Adrenal gland (tissue), 12 donors: ENCODE measurements around the gene NRXN3. TPM values are rescaled to one million over a fixed set of nuclear protein-coding genes. Genes with fewer than 3 reads are reported as not detected.

Experiments
- DNase-seq, 7 donors: peaks; one replicate each; pipeline ENCODE4 v3.0.0-alpha.2; 2019 to 2020
- H3K27ac ChIP-seq, 5 donors: fragments of 200-600 bp; sonication (generic) in 4 of 5; 1 replicate in 3 of 5; 2 replicates in 2 of 5; pipeline versions ENCODE4 v1.5.1 to v1.8.0; 2016 to 2020; ENCODE audit warnings: mild to moderate bottlenecking in 1 of 5
- H3K27me3 ChIP-seq: fragments of 200-600 bp; 2 replicates; pipeline ENCODE4 v1.8.0; 2021
- H3K36me3 ChIP-seq, 2 donors: fragments of 200-600 bp; replicated peaks in 1 of 2; 1 replicate in 1 of 2; 2 replicates in 1 of 2; pipeline versions ENCODE4 v1.5.1 to v1.8.0; 2018 to 2022
- H3K4me1 ChIP-seq, 2 donors: fragments of 200-600 bp; replicated peaks in 1 of 2; 1 replicate in 1 of 2; 2 replicates in 1 of 2; pipeline versions ENCODE4 v1.5.1 to v1.8.0; 2018 to 2021
- H3K4me3 ChIP-seq, 4 donors: fragments of 200-600 bp; sonication (generic) in 3 of 4; one replicate each; pipeline ENCODE4 v1.5.1; 2016 to 2018
- H3K9me3 ChIP-seq, 3 donors: fragments of 200-600 bp; sonication (generic) in 1 of 3; replicated peaks in 1 of 3; 1 replicate in 2 of 3; 2 replicates in 1 of 3; pipeline versions ENCODE4 v1.5.1 to v1.8.0; 2016 to 2021
- CTCF ChIP-seq, 6 experiments: fragments of 450-650 bp in 4 of 6; fragments of 200-600 bp in 2 of 6; sonication (generic) in 1 of 6; IDR thresholded peaks; 1 replicate in 5 of 6; 2 replicates in 1 of 6; pipeline versions ENCODE4 v1.5.1 to v1.8.0; 2016 to 2021; ENCODE audit warnings: antibody characterized with exemption in 6 of 6, mild to moderate bottlenecking in 2 of 6, moderate library complexity in 1 of 6
- POLR2A ChIP-seq, 2 donors: fragments of 450-650 bp; IDR thresholded peaks; one replicate each; pipeline ENCODE4 v1.6.1; 2017; ENCODE audit warnings: antibody characterized with exemption in 2 of 2, mild to moderate bottlenecking in 2 of 2, moderate library complexity in 1 of 2
- WGBS, 4 donors: extraction: QIAGEN DNeasy Blood & Tissue Kit in 2 of 4; methylation state at CpG; one replicate each; pipeline versions ENCODE4 v1.1.5 to v1.1.7; 2013 to 2017; 5-methylcytosine and 5-hydroxymethylcytosine counted together
- intact Hi-C, 2 donors: fragments of 100-400 bp; cut with DNase I; formaldehyde crosslinking; loops; one replicate each; pipeline versions ENCODE4 v1.14.1 to v1.15.0; 2022 to 2023
- polyA plus RNA-seq, 3 donors: library from polyadenylated mRNA; stranded (reverse); fragments of 200-250 nt in 2 of 3; fragments of 350-450 nt in 1 of 3; fragmentation: Illumina TruSeq in 1 of 3; extraction: RNeasy Lipid Tissue Mini Kit (QIAGEN cat#74804) in 1 of 3; gene quantifications; one replicate each; pipeline ENCODE4 v1.2.3, GENCODE V29; 2013 to 2014
- total RNA-seq, 9 donors: library from RNA; depleted of rRNA in 4 of 9; stranded (reverse); fragments of >200 nt in 4 of 9; fragments of 120-200 nt in 1 of 9; fragmentation: NEBNext Ultra II Directional in 1 of 9; extraction: Animal tissue kit (Norgen Biotek cat#: 25700) in 1 of 9; gene quantifications; one replicate each; pipeline versions ENCODE4 v1.1.0 to v1.2.4, GENCODE V29; 2013 to 2023
- donor health status: healthy with polysubstance abuse.
- donor health status: Bipolar disorder and iron deficiency.
- donor health status: DM: yes; HTN: yes; CAD: no.
- donor health status: DM: no; HTN: no; CAD: no.
- donor health status: DM: no; HTN: no; CAD: no.
- donor health status: DM: yes; HTN: yes; CAD: no.

Gene NRXN3
- total and polyA plus RNA-seq, 12 donors, result 0.09 to 8.5 (median 1.6) TPM

GRCh38 chr14:79730196-79730595 is 1560.0 kb downstream of the NRXN3 start:
- Histone ChIP-seq H3K9me3 (no peaks in the 10 kb centered on the region), H3K27ac (no peak overlapping the region), H3K4me1 (no peaks in the 10 kb centered on the region), H3K4me3 (no peak overlapping the region), H3K36me3 (no peaks in the 10 kb centered on the region), H3K27me3 (no peaks in the 10 kb centered on the region)
- intact Hi-C loops, result no loop called here
- 62 to 84% (median 79%) methylated on average over 2 of the region's 2 CpGs for whole genome bisulfite sequencing, 4 donors
- TF ChIP-seq CTCF (IDR thresholded peaks at IDR 0.05) (no peak), POLR2A (IDR thresholded peaks at IDR 0.05) (no peak)
- DNase-seq, result no peak

- no peaks in the 10 kb centered on the region for H3K36me3 ChIP-seq
- H3K27ac ChIP-seq, result no peak overlapping the region
- no peaks in the 10 kb centered on the region for H3K27me3 ChIP-seq
- no peak for TF ChIP-seq POLR2A (IDR thresholded peaks at IDR 0.05)
- no peak for TF ChIP-seq CTCF (IDR thresholded peaks at IDR 0.05)
- H3K4me1 ChIP-seq, result no peaks in the 10 kb centered on the region
- DNase-seq, result no peak
- H3K9me3 ChIP-seq, result no peaks in the 10 kb centered on the region
- no peak overlapping the region for H3K4me3 ChIP-seq
- intact Hi-C loops, result no loop called here
- 58 to 69% (median 66%) methylated on average over 5 of the region's 5 CpGs for WGBS, 4 donors
Observed at GRCh38 chr14:79730953-79731352, 1560.8 kb downstream of the NRXN3 start.

- no peaks in the 10 kb centered on the region for H3K9me3 ChIP-seq
- no peaks in the 10 kb centered on the region for H3K27me3 ChIP-seq
- no peaks in the 10 kb centered on the region for H3K4me1 ChIP-seq
- H3K27ac ChIP-seq, result no peak overlapping the region
- no peak for TF ChIP-seq POLR2A (IDR thresholded peaks at IDR 0.05)
- no peak for TF ChIP-seq CTCF (IDR thresholded peaks at IDR 0.05)
- intact Hi-C loops, result no loop called here
- H3K36me3 ChIP-seq, result no peaks in the 10 kb centered on the region
- WGBS, 4 donors, result 52 to 58% (median 56%) methylated on average over 8 of the region's 8 CpGs
- H3K4me3 ChIP-seq, result no peak overlapping the region
- DNase-seq, result no peak
Observed at GRCh38 chr14:79732911-79733655, 1562.9 kb downstream of the NRXN3 start.

- intact Hi-C loops, result no loop called here
Observed at GRCh38 chr14:79734151-79734550, 1564.0 kb downstream of the NRXN3 start.

More at GRCh38 chr14:79734151-79734550, 1564.0 kb downstream of the NRXN3 start:
- DNase-seq, result no peak
- Histone ChIP-seq H3K4me1 (no peaks in the 10 kb centered on the region), H3K27ac (no peak overlapping the region), H3K36me3 (no peaks in the 10 kb centered on the region), H3K4me3 (no peak overlapping the region), H3K27me3 (no peaks in the 10 kb centered on the region), H3K9me3 (no peaks in the 10 kb centered on the region)
- WGBS, 4 donors, result 72 to 82% (median 78%) methylated on average over 3 of the region's 3 CpGs
- TF ChIP-seq POLR2A (IDR thresholded peaks at IDR 0.05) (no peak), CTCF (IDR thresholded peaks at IDR 0.05) (no peak)
